Colonic mucosa (tissue), 4 donors: ENCODE measurements around the gene TECTA. TPM values are rescaled to one million over a fixed set of nuclear protein-coding genes. Genes with fewer than 3 reads are reported as not detected.
"Not testable (repeated sequence)": the region's sequence is repeated elsewhere in the genome, so short reads cannot be mapped to it uniquely, and the experiment has no call there.

Source experiments
- DNase-seq: peaks from one replicate; pipeline ENCODE4 v3.0.0-alpha.2; 2020
- H3K27ac ChIP-seq: fragments of 200-600 bp; one replicate; pipeline ENCODE4 v1.8.0; 2021
- H3K27me3 ChIP-seq: fragments of 200-600 bp; one replicate; pipeline ENCODE4 v1.8.0; 2021
- H3K36me3 ChIP-seq: fragments of 200-600 bp; one replicate; pipeline ENCODE4 v1.8.0; 2021
- H3K4me1 ChIP-seq: fragments of 200-600 bp; one replicate; pipeline ENCODE4 v1.8.0; 2021; ENCODE audit warnings: mild to moderate bottlenecking
- H3K4me3 ChIP-seq: fragments of 200-600 bp; one replicate; pipeline ENCODE4 v1.8.0; 2021
- H3K9ac ChIP-seq, 2 donors: one replicate each; pipeline ENCODE4 v1.7.0; 2013; ENCODE audit warnings: control low read depth in 2 of 2, low read depth in 2 of 2, low read length in 2 of 2
- H3K9me3 ChIP-seq: fragments of 200-600 bp; one replicate; pipeline ENCODE4 v1.8.0; 2021
- intact Hi-C: fragments of 100-400 bp; cut with DNase I; formaldehyde crosslinking; loops from one replicate; pipeline ENCODE4 v1.14.1; 2022
- total RNA-seq, 2 donors: library from RNA; stranded (reverse); fragmentation: NEBNext Ultra II Directional in 1 of 2; extraction: Animal tissue kit (Norgen Biotek cat#: 25700) in 1 of 2; gene quantifications; one replicate each; pipeline ENCODE4 v1.2.1, GENCODE V29; 2021
- TF ChIP-seq, protein P1 (sequence below): fragments of 200-600 bp; IDR thresholded peaks from one replicate; pipeline ENCODE4 v1.8.0; 2022; ENCODE audit warnings: antibody characterized with exemption, mild to moderate bottlenecking
- donor health status: healthy.
- donor health status: DM: no; HTN: no; CAD: no.
- donor health status: DM: no; HTN: no; CAD: no.

The TECTA gene
- total RNA-seq, 2 donors from 2014 or later: 0.16 to 0.20 TPM

DNA sequence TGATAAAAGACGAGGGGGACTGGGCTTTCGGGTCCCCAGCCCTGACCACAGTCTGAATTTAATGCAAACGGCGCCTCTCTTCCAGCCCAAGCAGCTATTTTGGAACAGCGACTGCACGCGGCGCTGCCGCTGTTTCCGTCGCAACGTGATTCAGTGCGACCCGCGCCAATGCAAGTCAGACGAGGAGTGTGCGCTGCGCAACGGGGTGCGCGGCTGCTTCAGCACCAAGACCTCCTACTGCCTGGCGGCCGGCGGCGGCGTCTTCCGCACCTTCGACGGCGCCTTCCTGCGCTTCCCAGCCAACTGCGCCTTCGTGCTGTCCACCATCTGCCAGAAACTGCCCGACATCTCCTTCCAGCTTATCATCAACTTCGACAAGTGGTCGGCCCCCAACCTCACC lies 56.7 kb downstream of the TECTA start:
- Histone ChIP-seq H3K9ac (no peak overlapping the region), H3K27ac (no peak overlapping the region), H3K36me3 (no peaks in the 10 kb centered on the region), H3K27me3 (no peaks in the 10 kb centered on the region), H3K4me3 (no peak overlapping the region), H3K9me3 (no peaks in the 10 kb centered on the region), H3K4me1 (no peaks in the 10 kb centered on the region)
- DNase-seq: no peak
- intact Hi-C loops: no loop called here
- TF ChIP-seq, protein P1, sequence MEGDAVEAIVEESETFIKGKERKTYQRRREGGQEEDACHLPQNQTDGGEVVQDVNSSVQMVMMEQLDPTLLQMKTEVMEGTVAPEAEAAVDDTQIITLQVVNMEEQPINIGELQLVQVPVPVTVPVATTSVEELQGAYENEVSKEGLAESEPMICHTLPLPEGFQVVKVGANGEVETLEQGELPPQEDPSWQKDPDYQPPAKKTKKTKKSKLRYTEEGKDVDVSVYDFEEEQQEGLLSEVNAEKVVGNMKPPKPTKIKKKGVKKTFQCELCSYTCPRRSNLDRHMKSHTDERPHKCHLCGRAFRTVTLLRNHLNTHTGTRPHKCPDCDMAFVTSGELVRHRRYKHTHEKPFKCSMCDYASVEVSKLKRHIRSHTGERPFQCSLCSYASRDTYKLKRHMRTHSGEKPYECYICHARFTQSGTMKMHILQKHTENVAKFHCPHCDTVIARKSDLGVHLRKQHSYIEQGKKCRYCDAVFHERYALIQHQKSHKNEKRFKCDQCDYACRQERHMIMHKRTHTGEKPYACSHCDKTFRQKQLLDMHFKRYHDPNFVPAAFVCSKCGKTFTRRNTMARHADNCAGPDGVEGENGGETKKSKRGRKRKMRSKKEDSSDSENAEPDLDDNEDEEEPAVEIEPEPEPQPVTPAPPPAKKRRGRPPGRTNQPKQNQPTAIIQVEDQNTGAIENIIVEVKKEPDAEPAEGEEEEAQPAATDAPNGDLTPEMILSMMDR: no peak

DNA sequence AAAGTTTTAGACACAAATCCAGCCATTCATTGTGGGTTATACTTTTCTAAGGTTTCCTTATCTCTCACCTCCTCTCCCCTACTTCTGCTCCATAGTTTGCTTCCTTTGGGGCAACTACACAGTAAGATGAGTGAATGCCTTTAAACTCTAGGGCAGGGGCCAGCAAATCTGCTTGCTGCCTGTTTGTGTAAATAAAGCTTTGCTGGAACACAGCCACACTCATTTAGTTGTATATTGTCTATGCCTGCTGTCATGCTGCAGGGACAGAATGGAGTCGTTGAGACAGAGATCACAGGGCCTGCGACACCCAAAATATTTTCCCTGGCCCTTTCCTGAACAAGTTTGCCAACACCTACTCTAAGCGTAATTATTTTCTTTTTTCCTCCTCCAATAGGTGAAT lies 58.7 kb downstream of the TECTA start:
- TF ChIP-seq, protein P1: no peak
- Histone ChIP-seq H3K27ac (no peak overlapping the region), H3K9ac (no peak overlapping the region), H3K27me3 (no peaks in the 10 kb centered on the region), H3K9me3 (no peaks in the 10 kb centered on the region), H3K36me3 (no peaks in the 10 kb centered on the region), H3K4me3 (no peak overlapping the region), H3K4me1 (no peaks in the 10 kb centered on the region)
- no peak for DNase-seq
- intact Hi-C loops: no loop called here

DNA sequence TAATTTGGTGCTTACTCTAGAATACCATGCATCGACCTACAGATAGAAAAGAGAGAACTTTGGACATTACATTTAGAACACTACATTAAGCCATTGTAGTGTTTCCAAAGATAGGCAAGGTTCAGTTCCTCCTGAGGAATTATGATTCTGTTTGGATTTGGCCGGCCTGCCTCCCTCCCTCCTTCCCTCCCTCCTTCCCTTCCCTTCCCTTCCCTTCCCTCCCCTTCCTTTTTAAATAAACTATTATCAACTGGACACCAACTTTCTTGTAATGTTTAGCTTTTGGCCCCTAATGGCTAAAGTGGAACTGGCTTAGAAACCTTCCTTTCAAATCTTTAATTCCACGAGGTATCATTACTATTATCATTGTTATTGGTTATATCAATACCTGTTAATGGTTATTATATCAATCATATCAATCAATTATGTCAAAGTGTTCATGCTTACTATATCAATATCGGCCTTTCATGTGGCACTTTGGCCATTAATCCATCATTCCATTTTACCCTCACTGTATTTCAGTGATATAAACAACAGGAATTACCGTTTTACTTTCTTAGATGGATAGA lies 60.4 kb downstream of the TECTA start:
- TF ChIP-seq, protein P1: no peak
- Histone ChIP-seq H3K27me3 (no peaks in the 10 kb centered on the region), H3K36me3 (no peaks in the 10 kb centered on the region), H3K27ac (no peak overlapping the region), H3K9ac (no peak overlapping the region), H3K4me1 (no peaks in the 10 kb centered on the region), H3K9me3 (no peaks in the 10 kb centered on the region), H3K4me3 (no peak overlapping the region)
- no peak for DNase-seq
- intact Hi-C loops: no loop called here

DNA sequence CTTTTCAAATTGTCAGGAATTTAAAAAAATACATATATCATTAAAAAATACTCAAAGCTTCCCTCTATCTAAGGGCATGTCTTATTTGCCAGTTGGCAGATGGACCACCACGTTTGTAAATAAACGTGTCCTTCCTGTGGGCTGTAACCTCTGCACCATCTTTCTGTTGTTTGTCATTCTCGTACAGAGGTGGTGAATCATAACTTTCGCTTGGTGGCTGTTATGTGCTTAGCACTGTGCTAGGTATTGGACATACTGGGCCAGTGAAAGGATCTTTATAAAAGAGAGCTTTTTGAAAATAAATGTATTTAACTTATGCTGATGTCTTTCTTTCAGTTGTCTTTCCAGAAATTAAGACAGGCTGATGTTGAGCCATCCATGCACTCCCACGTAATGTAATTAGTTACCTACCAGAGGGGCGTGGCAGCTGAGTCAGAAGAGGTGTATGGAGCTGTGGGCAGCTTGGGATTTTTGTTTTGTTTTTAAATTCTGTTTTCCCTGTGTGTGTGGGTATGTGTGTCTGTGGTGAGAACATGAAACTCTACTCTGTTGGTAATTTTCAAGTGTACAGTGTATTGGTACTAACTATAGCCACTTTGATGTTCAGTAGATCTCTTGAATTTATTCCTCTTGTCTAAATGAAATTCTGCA lies 62.7 kb downstream of the TECTA start:
- Histone ChIP-seq H3K27ac (no peak overlapping the region), H3K4me3 (no peak overlapping the region), H3K9ac (no peak overlapping the region), H3K4me1 (no peaks in the 10 kb centered on the region), H3K27me3 (no peaks in the 10 kb centered on the region), H3K9me3 (no peaks in the 10 kb centered on the region), H3K36me3 (no peaks in the 10 kb centered on the region)
- no peak for DNase-seq
- TF ChIP-seq, protein P1: no peak
- intact Hi-C loops: no loop called here

DNA sequence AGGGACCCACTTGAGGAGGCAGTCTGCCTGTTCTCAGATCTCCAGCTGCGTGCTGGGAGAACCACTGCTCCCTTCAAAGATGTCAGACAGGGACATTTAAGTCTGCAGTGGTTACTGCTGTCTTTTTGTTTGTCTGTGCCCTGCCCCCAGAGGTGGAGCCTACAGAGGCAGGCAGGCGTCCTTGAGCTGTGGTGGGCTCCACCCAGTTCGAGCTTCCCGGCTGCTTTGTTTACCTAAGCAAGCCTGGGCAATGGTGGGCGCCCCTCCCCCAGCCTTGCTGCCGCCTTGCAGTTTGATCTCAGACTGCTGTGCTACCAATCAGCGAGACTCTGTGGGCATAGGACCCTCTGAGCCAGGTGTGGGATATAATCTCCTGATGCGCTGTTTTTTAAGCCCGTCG lies 76.6 kb downstream of the TECTA start:
- H3K27me3 ChIP-seq, H3K4me1 ChIP-seq, H3K9ac ChIP-seq, H3K4me3 ChIP-seq, intact Hi-C loops, H3K36me3 ChIP-seq, H3K9me3 ChIP-seq, H3K27ac ChIP-seq, DNase-seq: not testable (repeated sequence)

DNA sequence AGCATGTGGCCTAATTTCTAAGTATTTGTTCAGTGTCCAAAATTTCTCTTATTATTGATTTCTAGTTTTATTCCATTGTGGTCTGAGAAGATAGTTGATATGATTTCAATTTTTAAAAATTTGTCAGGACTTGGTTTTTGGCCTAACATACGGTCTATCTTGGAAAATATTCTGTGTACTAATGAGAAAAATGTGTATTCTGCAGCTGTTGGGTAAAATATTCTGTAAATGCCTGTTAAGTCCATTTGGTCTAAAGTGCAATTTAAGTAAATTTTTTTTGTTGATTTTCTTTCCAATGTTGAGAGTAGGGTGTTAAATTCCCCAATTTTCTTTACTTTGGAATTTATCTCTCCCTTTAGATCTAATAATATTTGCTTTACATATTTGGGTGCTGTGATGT lies 78.3 kb downstream of the TECTA start:
- Histone ChIP-seq H3K9me3 (no peaks in the 10 kb centered on the region), H3K27ac (no peak overlapping the region), H3K4me3 (no peak overlapping the region), H3K4me1 (no peaks in the 10 kb centered on the region), H3K9ac (no peak overlapping the region), H3K36me3 (no peaks in the 10 kb centered on the region), H3K27me3 (no peaks in the 10 kb centered on the region)
- intact Hi-C loops: no loop called here
- TF ChIP-seq, protein P1: no peak
- no peak for DNase-seq
